RWPE1 (cell line): Measurements from ENCODE around the gene OLFM3.

ENCODE experiments used
- CTCF ChIA-PET: fragments of 350-600 bp; sonication (Branson Sonifier 250); formaldehyde crosslinking; extraction: SDS; loops from one replicate; lab custom pipeline; 2021; lab: Yijun Ruan, JAX
- POLR2A ChIA-PET: fragments of 400-600 bp; formaldehyde crosslinking; extraction: SDS; loops from one replicate; lab custom pipeline; 2020; ENCODE audit warnings: antibody characterized with exemption; ENCODE audit not compliant: low non-redundant PET; lab: Yijun Ruan, JAX
- DNase-seq: peaks from one replicate; pipeline ENCODE4 v3.0.0; 2012; ENCODE audit warnings: low spot score
- H3K27ac ChIP-seq: fragments of 450-650 bp; 2 replicates; pipeline ENCODE4 v1.5.1; 2017
- TF ChIP-seq, protein P1 (sequence below): fragments of 450-650 bp; conservative IDR thresholded peaks from 2 replicates; pipeline ENCODE4 v1.5.1; 2017; ENCODE audit warnings: low read depth, mild to moderate bottlenecking

OLFM3 gene

DNA sequence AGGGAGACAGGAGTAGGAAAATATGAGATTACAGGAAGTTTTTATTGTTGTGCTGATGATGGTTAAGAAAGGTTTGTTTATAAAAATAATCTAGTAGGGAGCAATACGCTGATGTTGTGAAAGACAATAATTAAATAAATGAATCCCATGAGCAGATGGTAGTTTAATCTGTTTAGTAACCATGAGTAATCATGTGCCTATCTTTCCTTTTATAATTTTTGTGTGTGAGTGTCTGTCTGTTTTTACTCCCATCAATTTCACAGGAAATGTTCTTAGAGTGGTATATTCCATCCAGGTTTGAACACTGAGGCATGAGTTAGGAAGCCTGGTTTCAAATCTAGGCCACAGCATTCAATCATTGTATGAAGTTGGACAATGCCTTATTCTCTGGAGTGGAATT lies 180.5 kb downstream of the OLFM3 start:
- H3K27ac ChIP-seq = no peak overlapping the region
- DNase-seq = no peak
- TF ChIP-seq, protein P1, sequence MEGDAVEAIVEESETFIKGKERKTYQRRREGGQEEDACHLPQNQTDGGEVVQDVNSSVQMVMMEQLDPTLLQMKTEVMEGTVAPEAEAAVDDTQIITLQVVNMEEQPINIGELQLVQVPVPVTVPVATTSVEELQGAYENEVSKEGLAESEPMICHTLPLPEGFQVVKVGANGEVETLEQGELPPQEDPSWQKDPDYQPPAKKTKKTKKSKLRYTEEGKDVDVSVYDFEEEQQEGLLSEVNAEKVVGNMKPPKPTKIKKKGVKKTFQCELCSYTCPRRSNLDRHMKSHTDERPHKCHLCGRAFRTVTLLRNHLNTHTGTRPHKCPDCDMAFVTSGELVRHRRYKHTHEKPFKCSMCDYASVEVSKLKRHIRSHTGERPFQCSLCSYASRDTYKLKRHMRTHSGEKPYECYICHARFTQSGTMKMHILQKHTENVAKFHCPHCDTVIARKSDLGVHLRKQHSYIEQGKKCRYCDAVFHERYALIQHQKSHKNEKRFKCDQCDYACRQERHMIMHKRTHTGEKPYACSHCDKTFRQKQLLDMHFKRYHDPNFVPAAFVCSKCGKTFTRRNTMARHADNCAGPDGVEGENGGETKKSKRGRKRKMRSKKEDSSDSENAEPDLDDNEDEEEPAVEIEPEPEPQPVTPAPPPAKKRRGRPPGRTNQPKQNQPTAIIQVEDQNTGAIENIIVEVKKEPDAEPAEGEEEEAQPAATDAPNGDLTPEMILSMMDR = no peak
- ChIA-PET CTCF (no interaction called here), POLR2A (no interaction called here)

DNA sequence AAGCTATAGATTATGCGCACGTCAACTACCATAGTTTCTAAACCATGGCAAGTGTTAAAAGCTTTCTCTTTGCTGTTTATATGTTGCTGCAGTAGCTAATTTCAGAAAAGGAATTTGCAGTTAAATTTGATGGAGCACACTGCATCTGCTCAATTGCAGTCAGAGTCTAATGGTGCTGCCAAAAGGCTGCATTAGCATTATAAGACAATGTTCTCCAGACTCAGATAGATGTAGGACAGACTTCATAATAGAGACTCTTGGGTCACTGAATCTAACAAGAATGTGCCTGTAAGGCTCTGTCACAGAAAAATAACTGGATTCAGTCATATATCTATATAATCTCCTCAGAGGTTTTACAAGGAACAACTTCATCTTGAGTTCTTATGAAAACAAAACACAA lies 198.3 kb downstream of the OLFM3 start:
- TF ChIP-seq, protein P1 = no peak
- CTCF ChIA-PET = interaction anchor here (0.7 kb wide), 1 partner anchor 30 kb away, joined by 4 read pairs; no protein-coding TSS in a partner anchor
- H3K27ac ChIP-seq = no peak overlapping the region

DNA sequence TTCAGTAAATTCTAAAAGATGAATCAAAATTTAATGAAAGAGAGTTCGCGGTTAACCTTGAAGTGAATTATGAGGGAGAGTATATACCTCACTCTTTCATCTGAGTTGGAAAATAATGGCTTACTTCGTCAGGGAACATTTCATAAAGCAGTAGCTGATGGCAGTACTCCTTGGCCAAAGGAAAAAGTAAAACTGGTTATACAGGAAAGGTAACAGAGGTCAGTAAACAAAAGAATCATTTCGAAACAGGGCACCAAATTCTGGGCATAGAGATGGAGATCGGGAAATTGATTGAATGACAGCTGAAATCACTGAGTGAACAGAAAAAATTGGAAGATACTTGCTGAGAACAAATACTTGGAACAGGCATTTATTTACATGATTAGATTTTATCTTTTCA lies 199.0 kb downstream of the OLFM3 start:
- TF ChIP-seq, protein P1 = no peak
- no peak overlapping the region for H3K27ac ChIP-seq
- ChIA-PET POLR2A (no interaction called here), CTCF (interaction anchor here (0.7 kb wide), 1 partner anchor 29 kb away, joined by 4 read pairs; no protein-coding TSS in a partner anchor)
- no peak for DNase-seq

More for the DNA sequence above, 198.3 kb downstream of the OLFM3 start:
- POLR2A ChIA-PET = no interaction called here
- DNase-seq = no peak

DNA sequence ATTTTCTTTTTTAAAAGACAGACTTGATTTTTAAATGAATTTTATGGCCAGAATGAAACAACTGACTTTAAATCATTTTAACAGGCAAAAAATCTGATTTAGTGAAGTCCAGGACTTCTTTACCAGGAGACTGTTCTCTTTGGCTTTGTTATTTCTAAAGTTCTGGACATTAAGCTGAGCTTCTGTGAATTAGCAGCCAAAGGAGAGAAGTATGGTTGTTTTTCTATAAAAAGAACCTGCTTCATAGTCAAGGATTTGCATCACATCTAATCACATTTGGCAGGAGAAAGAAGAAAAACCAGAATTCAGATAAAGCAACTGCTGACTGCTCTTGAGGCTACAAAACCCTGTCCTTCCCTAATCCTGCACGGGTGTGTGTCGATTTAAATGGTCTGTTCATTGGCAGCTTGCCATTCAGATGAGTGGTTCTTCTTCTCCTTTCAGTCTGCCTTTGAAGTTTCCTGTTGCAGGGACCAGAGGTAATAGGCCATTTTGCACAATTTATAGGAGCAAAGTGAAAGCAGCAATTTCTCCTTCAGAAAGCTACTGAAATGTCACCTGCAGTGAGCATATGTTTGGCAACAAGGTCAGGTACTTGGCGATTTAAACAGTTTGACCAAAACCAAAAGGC lies 215.4 kb downstream of the OLFM3 start:
- H3K27ac ChIP-seq = no peak overlapping the region
- ChIA-PET POLR2A (no interaction called here), CTCF (no interaction called here)
- DNase-seq = no peak
- TF ChIP-seq, protein P1 = no peak

DNA sequence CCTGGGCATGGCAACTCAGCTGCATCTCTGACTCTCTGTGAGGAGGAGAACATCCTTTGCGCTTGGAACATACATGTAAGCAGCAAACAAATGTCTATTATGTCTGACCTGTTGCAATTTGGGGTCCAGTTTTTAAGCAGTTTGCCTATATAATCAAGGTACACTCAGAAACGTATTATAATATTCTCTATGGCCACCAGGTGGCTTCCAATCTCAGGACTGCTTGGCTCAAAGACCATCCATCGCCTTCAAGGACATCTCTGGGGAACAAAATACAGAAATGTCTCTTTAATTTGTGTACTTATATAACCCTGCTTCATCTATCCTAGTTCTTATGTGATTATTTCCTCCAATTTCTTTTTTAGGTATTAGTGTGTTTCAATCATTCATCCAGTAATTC lies 227.2 kb downstream of the OLFM3 start:
- no peak for DNase-seq
- ChIA-PET POLR2A (no interaction called here), CTCF (no interaction called here)
- TF ChIP-seq, protein P1 = peak; percentile 18; the same call in 1 of the 2 replicates
- no peak overlapping the region for H3K27ac ChIP-seq

DNA sequence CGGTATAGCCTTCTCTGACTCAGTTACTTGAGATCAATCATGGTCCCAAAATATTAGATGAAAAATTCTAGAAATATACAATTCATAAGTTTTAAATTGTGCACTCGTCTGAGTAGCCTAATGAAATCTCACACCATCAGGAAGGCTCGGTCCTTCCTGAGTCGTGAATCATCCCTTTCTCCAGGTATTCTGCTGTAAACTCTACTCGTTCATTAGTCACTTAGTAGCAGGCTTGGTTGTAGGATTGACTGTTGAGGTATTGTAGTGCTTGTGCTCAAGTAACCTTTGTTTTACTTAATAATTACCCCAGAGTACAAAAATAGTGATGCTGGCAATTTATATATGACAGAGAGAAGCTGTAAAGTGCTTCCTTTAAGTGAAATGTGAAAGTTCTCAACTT lies 238.7 kb downstream of the OLFM3 start:
- TF ChIP-seq, protein P1 = no peak
- POLR2A ChIA-PET = no interaction called here
- H3K27ac ChIP-seq = no peak overlapping the region
- CTCF ChIA-PET = no interaction called here
- DNase-seq = peak; percentile 30
